Measurements from ENCODE around the gene UBE3B.

The UBE3B gene

GRCh38 chr12:109559601-109560000 is 82.2 kb downstream of the UBE3B start:
- H3K27ac ChIP-seq, result no peak overlapping the region
- TF ChIP-seq CTCF (conservative IDR thresholded peaks at IDR 0.05) (no peak), ZFX (IDR thresholded peaks at IDR 0.05) (no peak)

- no peak overlapping the region for H3K27ac ChIP-seq
- no peak for TF ChIP-seq CTCF (conservative IDR thresholded peaks at IDR 0.05)
Observed at GRCh38 chr12:109560867-109561710, 83.7 kb downstream of the UBE3B start.

- TF ChIP-seq ZFX (IDR thresholded peaks at IDR 0.05) (no peak), CTCF (conservative IDR thresholded peaks at IDR 0.05) (no peak)
- no peak overlapping the region for H3K27ac ChIP-seq
Observed at GRCh38 chr12:109561711-109562030, 84.2 kb downstream of the UBE3B start.

- no peak overlapping the region for H3K27ac ChIP-seq
- TF ChIP-seq ZFX (IDR thresholded peaks at IDR 0.05) (no peak), CTCF (conservative IDR thresholded peaks at IDR 0.05) (no peak)
Observed at GRCh38 chr12:109562871-109563270, 85.4 kb downstream of the UBE3B start.

GRCh38 chr12:109563291-109564284 is 86.2 kb downstream of the UBE3B start:
- TF ChIP-seq CTCF (conservative IDR thresholded peaks at IDR 0.05), result no peak
- TF ChIP-seq ZFX (IDR thresholded peaks at IDR 0.05), result no peak
- H3K27ac ChIP-seq, result no peak overlapping the region

- TF ChIP-seq CTCF (conservative IDR thresholded peaks at IDR 0.05), result no peak
- no peak for TF ChIP-seq ZFX (IDR thresholded peaks at IDR 0.05)
- H3K27ac ChIP-seq, result no peak overlapping the region
Observed at GRCh38 chr12:109566424-109566823, 89.0 kb downstream of the UBE3B start.

GRCh38 chr12:109567296-109567695 is 89.9 kb downstream of the UBE3B start:
- no peak overlapping the region for H3K27ac ChIP-seq
- TF ChIP-seq CTCF (conservative IDR thresholded peaks at IDR 0.05) (no peak), ZFX (IDR thresholded peaks at IDR 0.05) (no peak)

All from C4-2B (cell line).